AG09309 (cell line): Measurements from ENCODE around the gene MYH15.

Experiments
- DNase-seq: peaks from one replicate; pipeline ENCODE4 v3.0.0-alpha.2; 2010; ENCODE audit warnings: low read depth
- H3K4me3 ChIP-seq: 2 replicates; pipeline ENCODE4 v1.5.1; 2011; ENCODE audit warnings: mild to moderate bottlenecking, low read depth, low read length, moderate library complexity; ENCODE audit not compliant: control insufficient read depth
- CTCF ChIP-seq: IDR thresholded peaks from 2 replicates; pipeline ENCODE4 v1.5.1; 2011; ENCODE audit warnings: mild to moderate bottlenecking, low read depth, low read length, inconsistent platforms; ENCODE audit not compliant: insufficient read depth, control insufficient read depth; ENCODE audit errors: missing control alignments

MYH15 gene

GRCh38 chr3:108479224-108479623, 31.2 kb downstream of the MYH15 start:
- no peak overlapping the region for H3K4me3 ChIP-seq
- no peak for TF ChIP-seq CTCF
- no peak for DNase-seq

- peak; percentile 27 for DNase-seq
- peak; percentile 75 for TF ChIP-seq CTCF
- H3K4me3 ChIP-seq: no peak overlapping the region
These were observed 32.8 kb downstream of the MYH15 start for GRCh38 chr3:108477511-108478147.

GRCh38 chr3:108475220-108475782, 35.1 kb downstream of the MYH15 start:
- no peak for TF ChIP-seq CTCF
- no peak for DNase-seq

GRCh38 chr3:108474581-108474980, 35.8 kb downstream of the MYH15 start:
- H3K4me3 ChIP-seq: no peak overlapping the region
- no peak for TF ChIP-seq CTCF
- no peak for DNase-seq

More at GRCh38 chr3:108475220-108475782, 35.1 kb downstream of the MYH15 start:
- H3K4me3 ChIP-seq: no peak overlapping the region

- DNase-seq: no peak
- no peak overlapping the region for H3K4me3 ChIP-seq
- TF ChIP-seq CTCF: no peak
These were observed 36.7 kb downstream of the MYH15 start for GRCh38 chr3:108473711-108474110.

GRCh38 chr3:108472001-108472591, 38.3 kb downstream of the MYH15 start:
- no peak for TF ChIP-seq CTCF
- DNase-seq: peak; percentile 79
- no peak overlapping the region for H3K4me3 ChIP-seq

GRCh38 chr3:108471426-108471825, 39.0 kb downstream of the MYH15 start:
- H3K4me3 ChIP-seq: no peak overlapping the region
- DNase-seq: no peak
- no peak for TF ChIP-seq CTCF
